HepG2 (cell line): ENCODE results near the gene COQ4. TPM values are rescaled to one million over a fixed set of nuclear protein-coding genes. Genes with fewer than 3 reads are reported as not detected.

Experiments used
- GABPA ChIP-seq, 2 experiments: IDR thresholded peaks; 2 replicates each; pipeline ENCODE4 v1.6.1; 2011 to 2016; ENCODE audit warnings: low read depth in 2 of 2, low read length in 1 of 2, missing biosample characterization in 1 of 2, missing genetic modification characterization in 1 of 2
- HMGXB4 ChIP-seq, 2 experiments: sonication (generic) in 1 of 2; formaldehyde crosslinking in 1 of 2; IDR thresholded peaks; 2 replicates each; pipeline versions ENCODE4 v1.4.0 to v1.6.1; 2018 to 2020; ENCODE audit warnings: missing genetic modification reagents in 2 of 2, borderline replicate concordance in 1 of 2, low read depth in 1 of 2, mild to moderate bottlenecking in 1 of 2, missing biosample characterization in 1 of 2
- IRF1 ChIP-seq: sonication (generic); formaldehyde crosslinking; IDR thresholded peaks from 2 replicates; pipeline ENCODE4 v1.4.0; 2020; ENCODE audit warnings: low read depth, mild to moderate bottlenecking, missing genetic modification reagents
- KLF6 ChIP-seq: IDR thresholded peaks from 2 replicates; pipeline ENCODE4 v1.8.0; 2016; ENCODE audit warnings: missing biosample characterization, missing genetic modification reagents
- NFAT5 ChIP-seq: sonication (generic); formaldehyde crosslinking; IDR thresholded peaks from 2 replicates; pipeline ENCODE4 v1.4.0; 2020; ENCODE audit warnings: missing genetic modification reagents
- NR2F2 ChIP-seq: IDR thresholded peaks from 2 replicates; pipeline ENCODE4 v1.6.1; 2012; ENCODE audit warnings: low read depth, inconsistent platforms, borderline replicate concordance
- TBX3 ChIP-seq: fragments of 450-650 bp; IDR thresholded peaks from 2 replicates; pipeline ENCODE4 v1.6.1; 2017; ENCODE audit warnings: antibody characterized with exemption, mild to moderate bottlenecking, inconsistent platforms, borderline replicate concordance
- TRIM22 ChIP-seq: fragments of 450-650 bp; IDR thresholded peaks from 2 replicates; pipeline ENCODE4 v1.6.1; 2017
- ZNF430 ChIP-seq: sonication (generic); formaldehyde crosslinking; IDR thresholded peaks from 2 replicates; pipeline ENCODE4 v1.9.0; 2021; ENCODE audit warnings: mild to moderate bottlenecking, missing genetic modification reagents
- ZNF547 ChIP-seq: sonication (generic); formaldehyde crosslinking; IDR thresholded peaks from 2 replicates; pipeline ENCODE4 v1.5.1; 2020; ENCODE audit warnings: mild to moderate bottlenecking, missing genetic modification reagents
- polyA plus RNA-seq, 8 experiments: library from polyadenylated mRNA; depleted of rRNA in 3 of 8; stranded (reverse) in 7 of 8; unstranded in 1 of 8; fragments of >200 nt; fragmentation: Illumina TruSeq in 4 of 8; extraction: Trizol in 4 of 8; gene quantifications; 2 replicates each; pipeline versions ENCODE4 v1.2.1 to v1.2.3, GENCODE V29; 2011 to 2016; ENCODE audit warnings: low read depth in 4 of 8, missing spikeins in 1 of 8, mixed read lengths in 1 of 8; ENCODE audit not compliant: insufficient read depth in 1 of 8
- total RNA-seq, 5 experiments: library from RNA; depleted of rRNA; stranded (reverse); fragments of >200 nt; fragmentation: Illumina TruSeq; extraction: Trizol; gene quantifications; 2 replicates each; pipeline ENCODE4 v1.2.3, GENCODE V29; 2016; ENCODE audit warnings: low read depth in 1 of 5

The COQ4 gene
- total and polyA plus RNA-seq, 2 of the 13 experiments (the other 11 are each of a cell fraction or from before 2014, with no cell fraction given), result 26.1 to 36.0 TPM

- TF ChIP-seq ZNF430 (CRISPR knock-in tag) (no peak), HMGXB4 (CRISPR knock-in tag; IDR thresholded peaks at IDR 0.05; ENCODE audit: borderline replicate concordance in 1 of 2, low read depth in 1 of 2) (no peak; a peak in 1 of 4 replicates), GABPA (IDR thresholded peaks at IDR 0.05; ENCODE audit: low read depth, low read length) (no peak), GABPA (CRISPR knock-in tag; IDR thresholded peaks at IDR 0.05; ENCODE audit: low read depth) (no peak), ZNF547 (CRISPR knock-in tag) (no peak), NFAT5 (no peak), TRIM22 (no peak), NR2F2 (0 out of 2 replicates have a peak, but pooled peaks have one; percentile 44), IRF1 (CRISPR knock-in tag) (no peak), TBX3 (0 out of 2 replicates have a peak, but pooled peaks have one; percentile 8), KLF6 (CRISPR knock-in tag) (peak; percentile 27; the same call in 1 of the 2 replicates)
These were observed 26.1 kb upstream of the COQ4 start (continued) for GRCh38 chr9:128296340-128297220.
